Measurements from ENCODE around the gene TMCO4. TPM values are rescaled to one million over a fixed set of nuclear protein-coding genes. Genes with fewer than 3 reads are reported as not detected.

The TMCO4 gene
- total and polyA plus RNA-seq, 10 of the 15 experiments (the other 5 are each of a cell fraction or from before 2014, with no cell fraction given) = 2.4 to 20.8 (median 13.0) TPM

GRCh38 chr1:19704247-19705113 is 95.2 kb downstream of the TMCO4 start (continued):
- TF ChIP-seq PKNOX1 (IDR thresholded peaks at IDR 0.05) (no peak), SUZ12 (IDR thresholded peaks at IDR 0.05; ENCODE audit: unreplicated experiment) (no peak), E4F1 (IDR thresholded peaks at IDR 0.05; ENCODE audit: borderline replicate concordance, partially characterized antibody) (no peak), FOS (IDR thresholded peaks at IDR 0.05; ENCODE audit: borderline replicate concordance, extremely low read depth, insufficient read length) (no peak), SRF (IDR thresholded peaks at IDR 0.05; ENCODE audit: low read depth in 2 of 2, low read length in 2 of 2) (no peak), BCL3 (IDR thresholded peaks at IDR 0.05; ENCODE audit: borderline replicate concordance, insufficient read depth, low read depth, low read length, poor library complexity, severe bottlenecking) (no peak), TCF7 (IDR thresholded peaks at IDR 0.05; ENCODE audit: borderline replicate concordance) (no peak), EGR1 (IDR thresholded peaks at IDR 0.05; ENCODE audit: borderline replicate concordance in 1 of 2, low read depth in 2 of 2, low read length in 2 of 2) (no peak), STAT3 (IDR thresholded peaks at IDR 0.05; ENCODE audit: low read depth, low read length) (no peak), ZNF384 (IDR thresholded peaks at IDR 0.05; ENCODE audit: borderline replicate concordance, low read depth, low read length) (no peak), RELA (IDR thresholded peaks at IDR 0.05; ENCODE audit: borderline replicate concordance, partially characterized antibody) (no peak), ZNF592 (IDR thresholded peaks at IDR 0.05) (no peak), CREB1 (IDR thresholded peaks at IDR 0.05; ENCODE audit: low read depth) (no peak), HCFC1 (IDR thresholded peaks at IDR 0.05; ENCODE audit: low read length) (no peak), RFX5 (IDR thresholded peaks at IDR 0.05; ENCODE audit: low read depth, low read length) (no peak)
